Lung (tissue), 12 donors: ENCODE data around the gene TMEM59L. TPM values are rescaled to one million over a fixed set of nuclear protein-coding genes. Genes with fewer than 3 reads are reported as not detected.

Experiments
- ATAC-seq: fragments of 200-7000 bp; cut with Tn5 transposase; one replicate; pipeline ENCODE4 v1.9.1; 2020; ENCODE audit warnings: moderate number of reproducible peaks; ENCODE audit not compliant: insufficient read depth, low FRiP score
- DNase-seq, 3 donors: peaks; one replicate each; pipeline ENCODE4 v3.0.0-alpha.2; 2013 to 2017
- H3K27ac ChIP-seq, 2 donors: one replicate each; pipeline ENCODE4 v1.5.1; 2013; ENCODE audit warnings: mild to moderate bottlenecking in 2 of 2, moderate library complexity in 2 of 2, control low read depth in 1 of 2, inconsistent platforms in 1 of 2, low read depth in 1 of 2, low read length in 1 of 2
- H3K27me3 ChIP-seq, 3 donors: one replicate each; pipeline ENCODE4 v1.5.1; 2013; ENCODE audit warnings: low read length in 2 of 3; ENCODE audit not compliant: control insufficient read depth in 3 of 3, insufficient read depth in 3 of 3
- H3K36me3 ChIP-seq, 4 donors: one replicate each; pipeline ENCODE4 v1.5.1; 2013; ENCODE audit warnings: low read length in 4 of 4, mild to moderate bottlenecking in 1 of 4, moderate library complexity in 1 of 4; ENCODE audit not compliant: control insufficient read depth in 4 of 4, insufficient read depth in 4 of 4
- H3K4me1 ChIP-seq, 5 donors: one replicate each; pipeline ENCODE4 v1.5.1; 2013; ENCODE audit warnings: low read length in 5 of 5, mild to moderate bottlenecking in 2 of 5, moderate library complexity in 1 of 5; ENCODE audit not compliant: control insufficient read depth in 5 of 5, insufficient read depth in 5 of 5
- H3K4me3 ChIP-seq: one replicate; pipeline ENCODE4 v1.5.1; 2013; ENCODE audit warnings: mild to moderate bottlenecking, control low read depth, moderate library complexity
- H3K9ac ChIP-seq, 2 donors: one replicate each; pipeline ENCODE4 v1.5.1; 2013; ENCODE audit warnings: low read length in 2 of 2, control low read depth in 1 of 2; ENCODE audit not compliant: insufficient read depth in 1 of 2
- H3K9me3 ChIP-seq, 4 donors: one replicate each; pipeline ENCODE4 v1.5.1; 2013; ENCODE audit warnings: low read length in 3 of 4, mild to moderate bottlenecking in 1 of 4, moderate library complexity in 1 of 4; ENCODE audit not compliant: control insufficient read depth in 4 of 4, insufficient read depth in 3 of 4
- WGBS, 2 donors: extraction: QIAGEN DNeasy Blood & Tissue Kit; methylation state at CpG; one replicate each; pipeline ENCODE4 v1.1.7; 2013; 5-methylcytosine and 5-hydroxymethylcytosine counted together
- polyA plus RNA-seq, 2 donors: library from polyadenylated mRNA; stranded (reverse); fragments of 200-250 nt; gene quantifications; one replicate each; pipeline ENCODE4 v1.2.1, GENCODE V29; 2013
- total RNA-seq, 2 donors: library from RNA; depleted of rRNA in 1 of 2; stranded (reverse); fragments of >200 nt in 1 of 2; gene quantifications; one replicate each; pipeline ENCODE4 v1.2.1, GENCODE V29; 2014 to 2021
- TF ChIP-seq, protein P1 (sequence below): IDR thresholded peaks from 2 replicates; pipeline ENCODE4 v1.5.1; 2012; ENCODE audit warnings: mild to moderate bottlenecking; ENCODE audit errors: control extremely low read depth, extremely low read depth
- donor health status: control.
- donor health status: control.
- donor health status: Bipolar disorder and iron deficiency.
- donor health status: healthy.
- donor health status: DM: yes; HTN: yes; CAD: no.

TMEM59L gene
- total and polyA plus RNA-seq, 4 donors, result 0.49 to 2.8 (median 1.4) TPM

- Histone ChIP-seq H3K36me3 (no peaks in the 10 kb centered on the region), H3K9ac (no peak overlapping the region), H3K4me1 (peaks cover 0 to 31% (median 15%) of the 10 kb centered on the region in 5 donors), H3K9me3 (peaks cover 0 to 4% (median 0%) of the 10 kb centered on the region in 4 donors), H3K27me3 (peaks cover 0 to 61% (median 47%) of the 10 kb centered on the region in 3 donors), H3K4me3 (no peak overlapping the region), H3K27ac (no peak overlapping the region)
- TF ChIP-seq, protein P1, sequence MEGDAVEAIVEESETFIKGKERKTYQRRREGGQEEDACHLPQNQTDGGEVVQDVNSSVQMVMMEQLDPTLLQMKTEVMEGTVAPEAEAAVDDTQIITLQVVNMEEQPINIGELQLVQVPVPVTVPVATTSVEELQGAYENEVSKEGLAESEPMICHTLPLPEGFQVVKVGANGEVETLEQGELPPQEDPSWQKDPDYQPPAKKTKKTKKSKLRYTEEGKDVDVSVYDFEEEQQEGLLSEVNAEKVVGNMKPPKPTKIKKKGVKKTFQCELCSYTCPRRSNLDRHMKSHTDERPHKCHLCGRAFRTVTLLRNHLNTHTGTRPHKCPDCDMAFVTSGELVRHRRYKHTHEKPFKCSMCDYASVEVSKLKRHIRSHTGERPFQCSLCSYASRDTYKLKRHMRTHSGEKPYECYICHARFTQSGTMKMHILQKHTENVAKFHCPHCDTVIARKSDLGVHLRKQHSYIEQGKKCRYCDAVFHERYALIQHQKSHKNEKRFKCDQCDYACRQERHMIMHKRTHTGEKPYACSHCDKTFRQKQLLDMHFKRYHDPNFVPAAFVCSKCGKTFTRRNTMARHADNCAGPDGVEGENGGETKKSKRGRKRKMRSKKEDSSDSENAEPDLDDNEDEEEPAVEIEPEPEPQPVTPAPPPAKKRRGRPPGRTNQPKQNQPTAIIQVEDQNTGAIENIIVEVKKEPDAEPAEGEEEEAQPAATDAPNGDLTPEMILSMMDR, result no peak
- no peak for DNase-seq
- 19 to 40% methylated on average over 5 of the region's 5 CpGs for WGBS, 2 donors
- ATAC-seq, result no peak
These were observed 4.4 kb upstream of the TMEM59L start for GRCh38 chr19:18608102-18608804.

- H3K4me3 ChIP-seq, result no peak overlapping the region
- ATAC-seq (no peak), DNase-seq (no peak)
- H3K9ac ChIP-seq, result no peak overlapping the region
- TF ChIP-seq, protein P1, result no peak
- H3K4me1 ChIP-seq, result peaks cover 0 to 27% (median 15%) of the 10 kb centered on the region in 5 donors
- H3K27me3 ChIP-seq, result peaks cover 0 to 67% (median 47%) of the 10 kb centered on the region in 3 donors
- no peak overlapping the region for H3K27ac ChIP-seq
- H3K9me3 ChIP-seq, result peaks cover 0 to 4% (median 0%) of the 10 kb centered on the region in 4 donors
- 46 to 59% methylated on average over 9 of the region's 9 CpGs for WGBS, 2 donors
- H3K36me3 ChIP-seq, result no peaks in the 10 kb centered on the region
These were observed 3.6 kb upstream of the TMEM59L start for GRCh38 chr19:18608805-18609716.

GRCh38 chr19:18609717-18610051 lies 3.0 kb upstream of the TMEM59L start:
- Histone ChIP-seq H3K4me1 (peaks cover 0 to 23% (median 15%) of the 10 kb centered on the region in 5 donors), H3K36me3 (no peaks in the 10 kb centered on the region), H3K27me3 (peaks cover 0 to 67% (median 52%) of the 10 kb centered on the region in 3 donors), H3K4me3 (no peak overlapping the region), H3K9me3 (peaks cover 0 to 4% (median 0%) of the 10 kb centered on the region in 4 donors), H3K27ac (no peak overlapping the region), H3K9ac (no peak overlapping the region)
- WGBS, 2 donors, result 23 to 26% methylated on average over 2 of the region's 2 CpGs
- no peak for ATAC-seq
- TF ChIP-seq, protein P1, result no peak
- peak; percentile 60 to 79 (median 60) for DNase-seq
